Measurements from ENCODE around the gene C3. TPM values are rescaled to one million over a fixed set of nuclear protein-coding genes. Genes with fewer than 3 reads are reported as not detected.

C3 gene
- total and polyA plus RNA-seq, 2 experiments from 2014 or later, result 5.1 to 17.7 TPM

GRCh38 chr19:6691342-6691741 is 29.1 kb downstream of the C3 start (continued):
- no peak for TF ChIP-seq CTCF (conservative IDR thresholded peaks at IDR 0.05; ENCODE audit: low read depth in 2 of 2)

- no peak overlapping the region for H3K4me3 Mint-ChIP-seq
- peaks cover 90% of the 10 kb centered on the region for H3K9me3 Mint-ChIP-seq
- TF ChIP-seq CREB1 (CRISPR knock-in tag; IDR thresholded peaks at IDR 0.05; ENCODE audit: low read depth), result no peak
- no peak for TF ChIP-seq EZH2phosphoT487 (IDR thresholded peaks at IDR 0.05; ENCODE audit: unreplicated experiment)
- no peak for TF ChIP-seq NANOG (IDR thresholded peaks at IDR 0.05; ENCODE audit: borderline replicate concordance)
- no peak for TF ChIP-seq JUNB (IDR thresholded peaks at IDR 0.05; ENCODE audit: unreplicated experiment)
- TF ChIP-seq, protein P1, sequence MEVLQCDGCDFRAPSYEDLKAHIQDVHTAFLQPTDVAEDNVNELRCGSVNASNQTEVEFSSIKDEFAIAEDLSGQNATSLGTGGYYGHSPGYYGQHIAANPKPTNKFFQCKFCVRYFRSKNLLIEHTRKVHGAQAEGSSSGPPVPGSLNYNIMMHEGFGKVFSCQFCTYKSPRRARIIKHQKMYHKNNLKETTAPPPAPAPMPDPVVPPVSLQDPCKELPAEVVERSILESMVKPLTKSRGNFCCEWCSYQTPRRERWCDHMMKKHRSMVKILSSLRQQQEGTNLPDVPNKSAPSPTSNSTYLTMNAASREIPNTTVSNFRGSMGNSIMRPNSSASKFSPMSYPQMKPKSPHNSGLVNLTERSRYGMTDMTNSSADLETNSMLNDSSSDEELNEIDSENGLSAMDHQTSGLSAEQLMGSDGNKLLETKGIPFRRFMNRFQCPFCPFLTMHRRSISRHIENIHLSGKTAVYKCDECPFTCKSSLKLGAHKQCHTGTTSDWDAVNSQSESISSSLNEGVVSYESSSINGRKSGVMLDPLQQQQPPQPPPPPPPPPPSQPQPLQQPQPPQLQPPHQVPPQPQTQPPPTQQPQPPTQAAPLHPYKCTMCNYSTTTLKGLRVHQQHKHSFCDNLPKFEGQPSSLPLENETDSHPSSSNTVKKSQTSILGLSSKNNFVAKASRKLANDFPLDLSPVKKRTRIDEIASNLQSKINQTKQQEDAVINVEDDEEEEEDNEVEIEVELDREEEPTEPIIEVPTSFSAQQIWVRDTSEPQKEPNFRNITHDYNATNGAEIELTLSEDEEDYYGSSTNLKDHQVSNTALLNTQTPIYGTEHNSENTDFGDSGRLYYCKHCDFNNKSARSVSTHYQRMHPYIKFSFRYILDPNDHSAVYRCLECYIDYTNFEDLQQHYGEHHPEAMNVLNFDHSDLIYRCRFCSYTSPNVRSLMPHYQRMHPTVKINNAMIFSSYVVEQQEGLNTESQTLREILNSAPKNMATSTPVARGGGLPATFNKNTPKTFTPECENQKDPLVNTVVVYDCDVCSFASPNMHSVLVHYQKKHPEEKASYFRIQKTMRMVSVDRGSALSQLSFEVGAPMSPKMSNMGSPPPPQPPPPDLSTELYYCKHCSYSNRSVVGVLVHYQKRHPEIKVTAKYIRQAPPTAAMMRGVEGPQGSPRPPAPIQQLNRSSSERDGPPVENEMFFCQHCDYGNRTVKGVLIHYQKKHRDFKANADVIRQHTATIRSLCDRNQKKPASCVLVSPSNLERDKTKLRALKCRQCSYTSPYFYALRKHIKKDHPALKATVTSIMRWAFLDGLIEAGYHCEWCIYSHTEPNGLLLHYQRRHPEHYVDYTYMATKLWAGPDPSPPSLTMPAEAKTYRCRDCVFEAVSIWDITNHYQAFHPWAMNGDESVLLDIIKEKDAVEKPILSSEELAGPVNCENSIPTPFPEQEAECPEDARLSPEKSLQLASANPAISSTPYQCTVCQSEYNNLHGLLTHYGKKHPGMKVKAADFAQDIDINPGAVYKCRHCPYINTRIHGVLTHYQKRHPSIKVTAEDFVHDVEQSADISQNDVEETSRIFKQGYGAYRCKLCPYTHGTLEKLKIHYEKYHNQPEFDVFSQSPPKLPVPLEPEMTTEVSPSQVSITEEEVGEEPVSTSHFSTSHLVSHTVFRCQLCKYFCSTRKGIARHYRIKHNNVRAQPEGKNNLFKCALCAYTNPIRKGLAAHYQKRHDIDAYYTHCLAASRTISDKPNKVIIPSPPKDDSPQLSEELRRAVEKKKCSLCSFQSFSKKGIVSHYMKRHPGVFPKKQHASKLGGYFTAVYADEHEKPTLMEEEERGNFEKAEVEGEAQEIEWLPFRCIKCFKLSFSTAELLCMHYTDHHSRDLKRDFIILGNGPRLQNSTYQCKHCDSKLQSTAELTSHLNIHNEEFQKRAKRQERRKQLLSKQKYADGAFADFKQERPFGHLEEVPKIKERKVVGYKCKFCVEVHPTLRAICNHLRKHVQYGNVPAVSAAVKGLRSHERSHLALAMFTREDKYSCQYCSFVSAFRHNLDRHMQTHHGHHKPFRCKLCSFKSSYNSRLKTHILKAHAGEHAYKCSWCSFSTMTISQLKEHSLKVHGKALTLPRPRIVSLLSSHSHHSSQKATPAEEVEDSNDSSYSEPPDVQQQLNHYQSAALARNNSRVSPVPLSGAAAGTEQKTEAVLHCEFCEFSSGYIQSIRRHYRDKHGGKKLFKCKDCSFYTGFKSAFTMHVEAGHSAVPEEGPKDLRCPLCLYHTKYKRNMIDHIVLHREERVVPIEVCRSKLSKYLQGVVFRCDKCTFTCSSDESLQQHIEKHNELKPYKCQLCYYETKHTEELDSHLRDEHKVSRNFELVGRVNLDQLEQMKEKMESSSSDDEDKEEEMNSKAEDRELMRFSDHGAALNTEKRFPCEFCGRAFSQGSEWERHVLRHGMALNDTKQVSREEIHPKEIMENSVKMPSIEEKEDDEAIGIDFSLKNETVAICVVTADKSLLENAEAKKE (CRISPR knock-in tag; IDR thresholded peaks at IDR 0.05), result no peak
- no peak for TF ChIP-seq ZNF331 (CRISPR knock-in tag; IDR thresholded peaks at IDR 0.05; ENCODE audit: low read depth)
- no peak for TF ChIP-seq STAT1 (IDR thresholded peaks at IDR 0.05; ENCODE audit: unreplicated experiment)
- TF ChIP-seq REST (IDR thresholded peaks at IDR 0.05; ENCODE audit: unreplicated experiment), result no peak
- TF ChIP-seq POLR2AphosphoS5 (IDR thresholded peaks at IDR 0.05; ENCODE audit: low read depth), result no peak
- TF ChIP-seq CTCF (conservative IDR thresholded peaks at IDR 0.05; ENCODE audit: low read depth in 2 of 2), result no peak
These were observed 30.1 kb downstream of the C3 start for GRCh38 chr19:6690160-6690885.

More at GRCh38 chr19:6690160-6690885, 30.1 kb downstream of the C3 start:
- no peak overlapping the region for H3K4me3 ChIP-seq
- no peak overlapping the region for H3K27ac ChIP-seq (ENCODE audit: low read depth)
- ATAC-seq, result no peak
- H3K27me3 ChIP-seq (ENCODE audit: insufficient read depth), result no peaks in the 10 kb centered on the region
- H3K27ac Mint-ChIP-seq, result no peak overlapping the region
- no peak for DNase-seq (ENCODE audit: low spot score)
- H3F3A ChIP-seq (replicated peaks; ENCODE audit: low read depth), result no peaks in the 10 kb centered on the region
- no peaks in the 10 kb centered on the region for H3K79me2 ChIP-seq (replicated peaks; ENCODE audit: insufficient read depth)
- peaks cover 43% of the 10 kb centered on the region for H3K36me3 Mint-ChIP-seq (ENCODE audit: low read depth)
- H3K27me3 Mint-ChIP-seq (ENCODE audit: insufficient read depth, low read depth, poor library complexity), result peaks cover 7% of the 10 kb centered on the region
- no peaks in the 10 kb centered on the region for H3K4me1 Mint-ChIP-seq
- H2AFZ ChIP-seq, result no peak overlapping the region
- no peaks in the 10 kb centered on the region for H3K4me1 ChIP-seq (ENCODE audit: insufficient read depth)
- no peaks in the 10 kb centered on the region for H3K9me2 ChIP-seq (ENCODE audit: insufficient read depth)
- H3K4me2 ChIP-seq, result no peak overlapping the region
- H3K36me3 ChIP-seq (ENCODE audit: insufficient read depth), result no peaks in the 10 kb centered on the region
- no peaks in the 10 kb centered on the region for H4K20me1 ChIP-seq (replicated peaks; ENCODE audit: insufficient read depth)

Data from GM23338 (cell line).